ENCODE data around the gene PSAPL1.

GRCh38 chr4:7416745-7417432, 17.8 kb downstream of the PSAPL1 start:
- TF ChIP-seq CTCF (IDR thresholded peaks at IDR 0.05) (no peak), ZFX (IDR thresholded peaks at IDR 0.05; ENCODE audit: borderline replicate concordance) (no peak)

All from 22Rv1 (cell line).